ENCODE results near the gene PRDM16.

DNA sequence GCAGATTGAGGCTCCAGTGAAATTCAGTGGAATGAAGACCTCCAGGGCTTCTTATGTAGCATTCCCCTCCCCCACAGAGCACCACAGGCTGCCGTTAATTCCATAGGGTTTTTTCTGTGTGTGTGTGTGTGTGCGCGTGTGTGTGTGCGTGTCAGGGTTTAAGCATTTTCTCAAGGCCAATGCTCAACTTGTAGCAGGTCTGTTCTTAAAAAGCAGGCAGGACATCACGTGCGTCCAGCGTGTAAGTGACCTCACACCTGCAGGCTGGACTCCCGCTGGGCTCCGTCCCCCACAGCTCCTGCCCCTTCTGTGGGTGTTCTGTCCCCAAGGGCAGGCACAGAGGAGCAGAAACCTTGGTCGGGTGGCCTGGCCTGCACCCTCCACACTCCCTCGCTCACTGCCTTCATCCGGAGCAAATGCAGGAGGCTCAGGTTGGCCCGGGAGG is 5.3 kb downstream of the PRDM16 start:
- TF ChIP-seq, protein P1, sequence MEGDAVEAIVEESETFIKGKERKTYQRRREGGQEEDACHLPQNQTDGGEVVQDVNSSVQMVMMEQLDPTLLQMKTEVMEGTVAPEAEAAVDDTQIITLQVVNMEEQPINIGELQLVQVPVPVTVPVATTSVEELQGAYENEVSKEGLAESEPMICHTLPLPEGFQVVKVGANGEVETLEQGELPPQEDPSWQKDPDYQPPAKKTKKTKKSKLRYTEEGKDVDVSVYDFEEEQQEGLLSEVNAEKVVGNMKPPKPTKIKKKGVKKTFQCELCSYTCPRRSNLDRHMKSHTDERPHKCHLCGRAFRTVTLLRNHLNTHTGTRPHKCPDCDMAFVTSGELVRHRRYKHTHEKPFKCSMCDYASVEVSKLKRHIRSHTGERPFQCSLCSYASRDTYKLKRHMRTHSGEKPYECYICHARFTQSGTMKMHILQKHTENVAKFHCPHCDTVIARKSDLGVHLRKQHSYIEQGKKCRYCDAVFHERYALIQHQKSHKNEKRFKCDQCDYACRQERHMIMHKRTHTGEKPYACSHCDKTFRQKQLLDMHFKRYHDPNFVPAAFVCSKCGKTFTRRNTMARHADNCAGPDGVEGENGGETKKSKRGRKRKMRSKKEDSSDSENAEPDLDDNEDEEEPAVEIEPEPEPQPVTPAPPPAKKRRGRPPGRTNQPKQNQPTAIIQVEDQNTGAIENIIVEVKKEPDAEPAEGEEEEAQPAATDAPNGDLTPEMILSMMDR (IDR thresholded peaks at IDR 0.05; ENCODE audit: low read length), result no peak
- no peak for TF ChIP-seq EZH2 (IDR thresholded peaks at IDR 0.05; ENCODE audit: borderline replicate concordance, low read length)

All from OCI-LY1 (cell line).